DND-41 (cell line): Measurements from ENCODE around the gene SEMA3B.
A peak's percentile ranks its signal among the peaks of the same experiment; 100 is the strongest.
"Not testable (repeated sequence)": the region's sequence is repeated elsewhere in the genome, so short reads cannot be mapped to it uniquely, and the experiment has no call there.

Experiments
- ATAC-seq: fragments of 200-7000 bp; cut with Tn5 transposase; 3 replicates; pipeline ENCODE4 v1.9.1; 2021; ENCODE audit warnings: low read depth; ENCODE audit not compliant: insufficient read depth
- DNase-seq: peaks from one replicate; pipeline ENCODE4 v3.0.0-alpha.2; 2020
- H2AFZ ChIP-seq: 2 replicates; pipeline ENCODE4 v1.6.0; 2012; ENCODE audit warnings: low read depth, low read length
- H3K27ac ChIP-seq: 2 replicates; pipeline ENCODE4 v1.5.1; 2012; ENCODE audit warnings: low read length, inconsistent platforms
- H3K27me3 ChIP-seq: fragments of 200-600 bp; sonication (generic); 2 replicates; pipeline ENCODE4 v1.6.0; 2012; ENCODE audit warnings: low read length, mild to moderate bottlenecking, inconsistent platforms; ENCODE audit not compliant: insufficient read depth, poor library complexity
- H3K36me3 ChIP-seq: 2 replicates; pipeline ENCODE4 v1.5.1; 2012; ENCODE audit warnings: low read length, inconsistent platforms; ENCODE audit not compliant: insufficient read depth
- H3K4me1 ChIP-seq: 2 replicates; pipeline ENCODE4 v1.5.1; 2012; ENCODE audit warnings: mild to moderate bottlenecking, low read length; ENCODE audit not compliant: insufficient read depth
- H3K4me2 ChIP-seq: 2 replicates; pipeline ENCODE4 v1.6.0; 2012; ENCODE audit warnings: mild to moderate bottlenecking, moderate library complexity, low read length, inconsistent platforms; ENCODE audit not compliant: insufficient read depth
- H3K4me3 ChIP-seq, 2 experiments: fragments of 200-600 bp in 1 of 2; shearing (Covaris generic) in 1 of 2; 2 replicates each; pipeline ENCODE4 v1.5.1; 2012 to 2016; ENCODE audit warnings: inconsistent platforms in 2 of 2, low read length in 2 of 2, mild to moderate bottlenecking in 2 of 2, low read depth in 1 of 2, moderate library complexity in 1 of 2
- H3K79me2 ChIP-seq: 2 replicates; pipeline ENCODE4 v1.6.0; 2012; ENCODE audit warnings: low read length, inconsistent platforms; ENCODE audit not compliant: insufficient read depth
- H3K9ac ChIP-seq: 2 replicates; pipeline ENCODE4 v1.6.0; 2012; ENCODE audit warnings: low read depth, mild to moderate bottlenecking, inconsistent platforms, low read length, moderate library complexity
- H3K9me3 ChIP-seq: 2 replicates; pipeline ENCODE4 v1.5.1; 2012; ENCODE audit warnings: low read length, moderate library complexity, mild to moderate bottlenecking, inconsistent platforms; ENCODE audit not compliant: insufficient read depth, severe bottlenecking
- H4K20me1 ChIP-seq: 2 replicates; pipeline ENCODE4 v1.6.0; 2012; ENCODE audit warnings: low read length; ENCODE audit not compliant: insufficient read depth
- CTCF ChIP-seq: IDR thresholded peaks from 2 replicates; pipeline ENCODE4 v1.5.1; 2012; ENCODE audit warnings: borderline replicate concordance, low read length, moderate library complexity, mild to moderate bottlenecking; ENCODE audit not compliant: poor library complexity, severe bottlenecking; ENCODE audit errors: extremely low read depth
- EZH2 ChIP-seq: IDR thresholded peaks from 3 replicates; pipeline ENCODE4 v1.6.1; 2012; ENCODE audit warnings: borderline replicate concordance, low read depth, mild to moderate bottlenecking, moderate library complexity, low read length, inconsistent platforms; ENCODE audit not compliant: severe bottlenecking

The SEMA3B gene

GRCh38 chr3:50226888-50227389 is 42.0 kb upstream of the SEMA3B start:
- H3K79me2 ChIP-seq = peaks cover 9% of the 10 kb centered on the region
- peak overlapping the region; percentile 95 for H3K4me2 ChIP-seq
- no peaks in the 10 kb centered on the region for H3K27me3 ChIP-seq
- H3K9ac ChIP-seq = peak overlapping the region; percentile 83
- peak overlapping the region; percentile 62 to 82; a peak in 3 of 4 replicates for H3K4me3 ChIP-seq
- H3K36me3 ChIP-seq = no peaks in the 10 kb centered on the region; the same call in 1 of the 2 replicates
- H2AFZ ChIP-seq = peak overlapping the region; percentile 91
- H4K20me1 ChIP-seq = no peaks in the 10 kb centered on the region
- no peak for DNase-seq
- no peaks in the 10 kb centered on the region for H3K9me3 ChIP-seq
- H3K27ac ChIP-seq = peak overlapping the region; percentile 63
- TF ChIP-seq CTCF = no peak
- no peak for TF ChIP-seq EZH2
- H3K4me1 ChIP-seq = peaks cover 32% of the 10 kb centered on the region
- peak; percentile 25 for ATAC-seq

- ATAC-seq = peak; percentile 89
Observed at GRCh38 chr3:50227390-50228183, 41.4 kb upstream of the SEMA3B start.

GRCh38 chr3:50228184-50228763 is 40.7 kb upstream of the SEMA3B start:
- not testable (repeated sequence) for H3K9me3 ChIP-seq, ATAC-seq, DNase-seq, H3K79me2 ChIP-seq, H3K27me3 ChIP-seq, H3K36me3 ChIP-seq, H4K20me1 ChIP-seq
- Histone ChIP-seq H3K9ac (peak overlapping the region; percentile 83), H3K27ac (peak overlapping the region; percentile 89), H3K4me2 (peak overlapping the region; percentile 95), H3K4me3 (peak overlapping the region; percentile 62 to 82; a peak in 3 of 4 replicates), H2AFZ (peak overlapping the region; percentile 97), H3K4me1 (peaks cover 32% of the 10 kb centered on the region)

More at GRCh38 chr3:50227390-50228183, 41.4 kb upstream of the SEMA3B start:
- Histone ChIP-seq H3K4me3 (peak overlapping the region; percentile 62 to 82), H3K4me2 (peak overlapping the region; percentile 95), H3K9me3 (no peaks in the 10 kb centered on the region), H2AFZ (peak overlapping the region; percentile 97), H3K79me2 (peaks cover 9% of the 10 kb centered on the region), H3K27me3 (no peaks in the 10 kb centered on the region), H3K9ac (peak overlapping the region; percentile 83), H3K36me3 (no peaks in the 10 kb centered on the region; the same call in 1 of the 2 replicates), H3K4me1 (peaks cover 32% of the 10 kb centered on the region), H4K20me1 (no peaks in the 10 kb centered on the region), H3K27ac (peak overlapping the region; percentile 89)
- DNase-seq = peak; percentile 92
- TF ChIP-seq CTCF (peak; percentile 75), EZH2 (no peak)

- Histone ChIP-seq H3K4me2 (no peak overlapping the region), H3K36me3 (no peaks in the 10 kb centered on the region; the same call in 1 of the 2 replicates), H3K27ac (no peak overlapping the region), H3K27me3 (no peaks in the 10 kb centered on the region), H3K79me2 (peaks cover 9% of the 10 kb centered on the region), H4K20me1 (no peaks in the 10 kb centered on the region), H3K9me3 (no peaks in the 10 kb centered on the region), H3K4me1 (peaks cover 32% of the 10 kb centered on the region), H3K4me3 (no peak overlapping the region), H2AFZ (no peak overlapping the region), H3K9ac (peak overlapping the region; percentile 13; the same call in 1 of the 2 replicates)
- ATAC-seq (no peak), DNase-seq (no peak)
- TF ChIP-seq EZH2 (no peak), CTCF (no peak)
Observed at GRCh38 chr3:50229490-50229889, 39.5 kb upstream of the SEMA3B start.
